ENCODE measurements around the gene ELOVL4. TPM values are rescaled to one million over a fixed set of nuclear protein-coding genes. Genes with fewer than 3 reads are reported as not detected.

ELOVL4 gene
- total RNA-seq, 1 experiment from 2014 or later = 0.10 TPM

DNA sequence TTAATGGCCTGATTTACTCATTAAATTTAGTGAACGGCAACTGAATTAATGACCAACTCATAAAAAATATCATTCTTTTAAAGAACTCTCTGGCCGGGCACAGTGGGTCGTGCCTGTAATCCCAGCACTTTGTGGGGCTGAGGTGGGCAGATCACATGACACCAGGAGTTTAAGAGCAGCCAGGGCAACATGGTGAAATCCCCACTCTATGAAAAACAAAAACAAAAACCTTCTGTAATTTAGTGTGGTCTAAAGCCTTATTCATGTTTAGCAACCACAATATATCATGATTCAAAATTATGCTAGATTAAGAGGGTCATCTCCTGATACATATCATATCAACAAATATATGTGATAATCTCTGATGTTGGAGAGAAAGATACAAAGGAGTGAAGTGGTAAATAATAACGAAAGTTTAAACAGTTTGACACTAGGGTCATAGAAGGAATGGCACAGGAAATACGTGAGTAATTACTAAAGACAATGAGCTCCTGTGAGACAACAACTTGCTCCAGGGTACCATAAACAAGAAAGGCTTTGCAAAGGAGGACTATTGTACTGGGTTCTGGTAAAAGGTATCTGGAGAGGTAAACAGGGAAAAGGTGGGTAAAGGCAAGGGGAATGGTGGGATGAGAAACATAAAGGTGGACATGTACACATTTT, 5.7 kb downstream of the ELOVL4 start:
- Histone ChIP-seq H3K9me3 (no peaks in the 10 kb centered on the region), H3K36me3 (no peaks in the 10 kb centered on the region), H3K4me3 (no peak overlapping the region), H3K27me3 (peaks cover 5% of the 10 kb centered on the region)
- no peak for DNase-seq

DNA sequence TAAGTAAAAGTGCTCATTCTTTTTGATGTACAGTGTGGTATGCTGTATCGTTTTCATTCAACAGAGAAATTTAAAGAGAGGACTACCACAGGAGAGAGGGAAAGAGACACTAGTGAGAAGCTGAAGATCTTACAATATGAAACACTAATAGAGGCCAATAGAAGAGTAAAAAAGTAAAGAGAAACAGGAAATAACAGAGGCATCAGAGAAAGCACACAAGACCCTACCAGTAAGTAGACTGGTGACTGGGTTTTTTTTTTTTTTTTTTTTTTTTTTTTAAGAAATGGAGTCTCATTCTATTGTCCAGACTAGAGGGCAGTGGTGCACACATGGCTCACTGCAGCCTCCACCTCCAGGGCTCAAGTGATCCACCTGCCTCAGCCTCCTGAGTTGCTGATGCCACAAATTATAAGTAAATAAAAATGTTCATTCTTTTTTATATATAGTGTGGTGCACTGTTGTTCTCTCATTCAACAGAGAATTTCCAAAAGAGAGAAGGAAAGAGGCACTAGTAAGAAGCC, 18.8 kb downstream of the ELOVL4 start:
- no peak for DNase-seq
- Histone ChIP-seq H3K27me3 (peaks cover 6% of the 10 kb centered on the region), H3K4me3 (no peak overlapping the region), H3K36me3 (no peaks in the 10 kb centered on the region), H3K9me3 (no peaks in the 10 kb centered on the region)

DNA sequence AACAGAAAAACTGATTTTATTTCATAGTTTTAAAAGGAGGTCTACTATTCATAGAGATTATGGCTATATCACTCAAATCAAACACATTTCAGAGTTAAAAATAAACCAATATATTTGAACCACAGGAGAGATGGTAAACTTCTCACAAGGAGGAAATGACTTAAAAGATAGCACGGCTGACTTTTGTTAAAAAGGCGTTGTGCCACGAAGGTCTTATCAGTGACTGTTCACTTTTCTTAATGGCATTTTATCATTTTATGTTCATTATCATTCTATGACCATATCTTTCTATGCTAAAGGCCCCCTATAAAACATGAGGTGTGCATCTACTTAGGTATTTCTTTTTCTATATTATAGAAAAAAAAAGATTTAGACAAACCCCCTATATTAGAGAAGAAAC, 19.6 kb downstream of the ELOVL4 start:
- peaks cover 6% of the 10 kb centered on the region for H3K27me3 ChIP-seq
- no peak for DNase-seq
- no peaks in the 10 kb centered on the region for H3K9me3 ChIP-seq
- H3K4me3 ChIP-seq = no peak overlapping the region
- H3K36me3 ChIP-seq = no peaks in the 10 kb centered on the region

DNA sequence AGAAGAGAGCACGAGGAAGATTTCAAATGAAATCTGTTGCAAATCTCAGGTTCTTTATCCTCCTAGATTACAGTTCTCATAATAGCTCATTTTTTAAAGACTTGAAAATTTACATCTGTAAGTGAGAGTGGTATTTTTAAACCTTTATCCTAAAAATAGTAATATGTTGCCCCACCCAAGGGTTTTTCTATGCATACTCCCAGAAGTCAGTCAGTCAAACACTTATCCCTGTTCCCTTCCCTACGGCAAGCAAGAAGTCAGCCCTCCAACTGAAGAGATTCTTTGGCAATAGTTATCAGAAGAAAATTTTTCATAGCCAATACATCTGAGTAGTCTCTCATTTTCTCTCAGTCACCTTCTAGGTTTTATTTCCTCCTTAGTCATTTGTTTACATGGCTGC, 24.1 kb downstream of the ELOVL4 start:
- Histone ChIP-seq H3K36me3 (no peaks in the 10 kb centered on the region), H3K9me3 (no peaks in the 10 kb centered on the region), H3K4me3 (no peak overlapping the region), H3K27me3 (no peaks in the 10 kb centered on the region)
- DNase-seq = no peak

DNA sequence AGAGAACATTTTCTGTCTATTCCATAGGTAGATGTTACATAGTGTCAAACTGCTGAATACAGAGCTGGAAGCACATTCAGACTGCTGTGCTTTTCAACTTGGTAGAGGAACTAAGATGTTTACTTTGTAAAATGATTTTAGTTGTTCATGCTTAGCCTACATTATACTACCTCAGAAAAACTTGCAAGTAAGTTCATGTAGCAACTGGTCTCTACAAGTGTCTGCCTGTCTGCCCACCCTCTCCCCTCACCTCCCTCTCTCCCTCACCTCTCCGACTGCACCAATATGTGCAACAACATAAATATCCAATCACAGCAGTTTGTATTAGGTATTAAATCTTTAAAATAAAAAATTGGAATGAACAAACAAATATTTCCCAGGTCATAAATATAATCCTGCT, 25.3 kb downstream of the ELOVL4 start:
- H3K27me3 ChIP-seq = no peaks in the 10 kb centered on the region
- DNase-seq = no peak
- H3K9me3 ChIP-seq = no peaks in the 10 kb centered on the region
- no peak overlapping the region for H3K4me3 ChIP-seq
- H3K36me3 ChIP-seq = no peaks in the 10 kb centered on the region

DNA sequence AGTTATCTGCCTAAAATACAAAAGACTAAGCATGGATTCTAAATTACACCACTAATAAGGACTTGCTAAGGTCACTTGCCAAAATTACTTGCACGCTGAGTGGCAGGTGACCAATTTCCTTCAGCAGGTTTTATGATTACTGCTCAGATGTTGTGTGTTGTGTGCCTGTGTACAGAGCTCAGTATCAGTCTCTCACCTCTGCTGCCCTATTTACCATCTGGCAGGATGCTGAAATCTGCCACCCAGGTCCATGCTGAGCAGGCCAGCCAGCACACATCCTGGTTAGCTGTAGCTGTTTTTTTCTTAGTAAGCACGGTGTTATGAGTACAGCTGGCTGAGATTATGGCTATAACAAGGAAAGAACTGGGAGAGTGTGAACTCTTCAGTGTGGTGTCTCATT, 34.0 kb downstream of the ELOVL4 start:
- Histone ChIP-seq H3K27me3 (peaks cover 7% of the 10 kb centered on the region), H3K4me3 (no peak overlapping the region), H3K9me3 (no peaks in the 10 kb centered on the region), H3K36me3 (no peaks in the 10 kb centered on the region)
- no peak for DNase-seq

DNA sequence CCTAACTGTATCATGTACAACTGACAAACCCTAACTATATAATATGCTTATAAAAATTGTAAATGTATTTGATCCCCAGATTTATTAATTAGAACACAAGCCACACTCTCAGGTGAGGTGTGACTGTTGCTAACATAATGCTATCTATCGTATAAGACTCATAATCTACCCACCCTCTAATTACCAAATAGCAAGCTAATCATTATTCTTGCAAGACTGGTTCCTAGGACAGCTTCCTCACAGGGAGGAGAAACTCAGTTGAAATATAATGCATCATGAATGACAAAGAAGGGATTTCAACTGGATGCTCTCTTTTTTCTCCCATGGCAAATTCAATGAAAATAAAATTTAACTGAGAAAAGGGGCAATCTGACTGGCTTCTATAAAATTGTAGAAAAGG, 35.4 kb downstream of the ELOVL4 start:
- no peaks in the 10 kb centered on the region for H3K9me3 ChIP-seq
- H3K4me3 ChIP-seq = no peak overlapping the region
- H3K27me3 ChIP-seq = peaks cover 7% of the 10 kb centered on the region
- no peaks in the 10 kb centered on the region for H3K36me3 ChIP-seq
- DNase-seq = no peak

DNA sequence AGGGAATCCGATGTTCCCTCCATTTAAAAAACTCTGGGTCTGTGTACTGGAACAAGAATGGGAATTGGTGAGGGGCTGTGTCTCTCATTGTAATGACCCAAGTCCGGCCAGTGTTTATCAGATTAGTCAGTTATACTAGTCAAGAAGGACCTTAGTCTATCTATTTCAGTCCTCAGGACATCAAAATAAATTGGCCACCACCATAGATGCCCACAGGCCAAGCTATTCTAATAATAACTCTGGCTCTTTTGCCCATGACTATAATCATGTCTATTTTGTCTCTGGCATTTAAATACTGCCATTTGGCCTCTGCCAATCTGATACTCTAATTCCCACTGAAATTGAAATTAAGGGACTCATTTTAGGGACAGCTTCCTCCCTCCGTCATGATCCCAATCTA, 37.8 kb downstream of the ELOVL4 start:
- no peak for DNase-seq
- Histone ChIP-seq H3K36me3 (no peaks in the 10 kb centered on the region), H3K27me3 (peaks cover 2% of the 10 kb centered on the region), H3K9me3 (no peaks in the 10 kb centered on the region), H3K4me3 (no peak overlapping the region)

DNA sequence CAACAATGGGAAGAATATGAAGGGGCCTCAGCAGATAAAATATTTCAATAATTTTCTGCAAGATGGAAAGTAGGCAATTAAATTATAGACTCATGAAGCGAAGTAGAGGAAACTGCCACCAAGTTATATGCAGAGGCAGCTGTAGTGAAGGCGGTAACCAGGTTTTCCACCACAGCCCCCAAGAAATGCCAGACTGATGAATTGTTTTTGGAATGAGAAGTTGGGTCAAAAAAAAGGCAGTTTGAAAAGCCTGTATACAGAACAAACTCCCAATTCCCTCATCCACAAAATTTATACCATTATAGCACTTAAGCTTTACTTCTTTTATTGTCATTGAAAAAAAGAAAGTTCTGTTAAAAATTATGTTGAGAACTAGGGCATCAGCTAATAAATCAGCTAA, 45.3 kb downstream of the ELOVL4 start:
- Histone ChIP-seq H3K27me3 (no peaks in the 10 kb centered on the region; the same call in 1 of the 2 replicates), H3K9me3 (no peaks in the 10 kb centered on the region), H3K4me3 (no peak overlapping the region), H3K36me3 (no peaks in the 10 kb centered on the region)
- no peak for DNase-seq

DNA sequence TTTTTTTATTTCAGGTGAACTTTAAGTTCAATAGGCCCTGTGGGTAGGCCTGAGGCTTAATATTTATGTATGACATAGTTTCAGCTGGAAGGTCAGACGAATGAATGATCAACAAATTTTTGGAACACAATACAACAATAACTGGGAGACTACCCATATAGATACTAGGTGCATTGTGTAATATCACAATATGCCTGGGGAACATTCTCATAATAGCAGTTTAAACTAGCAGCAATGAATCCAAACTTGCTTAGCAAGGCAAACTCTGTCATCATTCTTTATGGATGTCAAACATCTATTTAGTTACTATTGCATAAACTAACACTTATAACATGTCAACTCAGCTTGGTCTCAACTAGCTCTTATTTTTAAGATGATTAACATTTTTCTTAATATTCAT, 49.3 kb downstream of the ELOVL4 start:
- no peak for DNase-seq

DNA sequence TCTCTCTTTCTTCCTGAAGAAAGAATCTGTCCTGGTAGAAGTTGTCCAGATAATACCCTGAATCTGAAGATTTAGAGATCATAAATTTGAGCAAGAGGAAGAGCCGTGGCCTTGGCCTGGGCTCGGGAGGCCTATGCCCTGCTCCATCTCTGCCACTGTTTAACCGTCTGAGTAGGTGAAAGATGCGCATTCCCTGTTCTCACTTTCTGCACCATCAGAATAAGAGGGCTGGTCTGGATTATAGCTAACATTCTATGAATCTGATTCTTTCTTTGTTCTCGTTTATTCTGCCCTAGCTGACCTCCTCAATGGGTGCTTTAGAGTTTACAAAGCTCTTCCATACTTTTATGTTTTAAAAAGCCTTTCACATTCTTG, 51.3 kb downstream of the ELOVL4 start:
- DNase-seq = no peak
- no peaks in the 10 kb centered on the region for H3K27me3 ChIP-seq
- no peak overlapping the region for H3K4me3 ChIP-seq
- no peaks in the 10 kb centered on the region for H3K9me3 ChIP-seq
- no peaks in the 10 kb centered on the region for H3K36me3 ChIP-seq

More for the DNA sequence above, 49.3 kb downstream of the ELOVL4 start:
- no peak overlapping the region for H3K4me3 ChIP-seq
- no peaks in the 10 kb centered on the region for H3K9me3 ChIP-seq
- no peaks in the 10 kb centered on the region for H3K27me3 ChIP-seq
- H3K36me3 ChIP-seq = no peaks in the 10 kb centered on the region

DNA sequence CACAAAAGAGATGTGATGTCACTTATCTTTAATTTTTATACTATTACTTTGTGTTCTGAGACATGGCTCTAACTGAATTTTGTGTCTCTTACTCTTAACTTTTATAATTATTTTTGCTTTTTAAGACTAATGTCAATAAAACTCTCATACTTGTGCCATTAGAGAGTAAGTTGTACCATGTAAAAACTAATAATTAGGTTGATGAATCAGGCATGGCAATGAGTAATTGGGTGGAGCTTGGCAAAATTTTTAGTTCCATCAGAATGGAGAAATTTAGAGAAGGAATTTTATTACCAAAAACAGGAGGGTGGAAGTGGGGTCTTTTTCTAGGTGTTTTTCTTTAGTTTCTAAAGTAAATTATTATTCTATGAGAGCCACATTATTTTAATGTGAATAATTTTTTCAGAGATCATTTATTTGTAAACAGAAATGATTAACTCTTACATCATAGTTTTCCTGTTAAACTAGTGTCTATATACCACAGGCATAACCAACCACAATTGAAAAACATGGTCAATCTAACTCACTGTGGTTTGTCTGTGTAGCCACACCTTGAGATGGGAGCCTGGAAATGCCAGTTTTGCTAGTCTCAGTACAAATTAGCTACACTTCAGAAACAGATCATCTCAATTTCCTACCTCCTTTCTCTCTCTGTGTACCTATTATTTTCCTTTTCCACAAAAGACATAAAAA, 51.8 kb downstream of the ELOVL4 start:
- Histone ChIP-seq H3K27me3 (no peaks in the 10 kb centered on the region), H3K36me3 (no peaks in the 10 kb centered on the region)
- DNase-seq = no peak

DNA sequence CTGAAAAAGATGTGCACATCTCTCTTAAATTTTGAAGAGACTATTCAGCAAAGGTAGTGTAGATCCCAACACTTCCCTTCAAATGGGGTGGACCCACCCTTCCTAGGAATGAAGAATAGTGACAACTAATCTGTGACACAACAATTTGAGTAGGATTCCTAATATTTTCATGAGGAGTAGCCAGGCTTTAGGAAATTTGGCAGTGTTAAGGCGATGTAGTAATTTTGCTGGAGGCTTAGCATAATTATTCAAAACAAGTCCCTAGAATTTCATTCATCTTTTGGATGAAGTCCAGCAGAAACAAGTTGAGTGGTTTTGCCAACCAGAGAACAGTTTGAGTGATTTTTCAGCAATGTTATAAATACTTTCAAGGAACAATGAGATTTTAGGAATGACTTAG, 52.4 kb downstream of the ELOVL4 start:
- DNase-seq = no peak
- H3K27me3 ChIP-seq = no peaks in the 10 kb centered on the region
- no peak overlapping the region for H3K4me3 ChIP-seq
- H3K9me3 ChIP-seq = no peaks in the 10 kb centered on the region
- no peaks in the 10 kb centered on the region for H3K36me3 ChIP-seq

More for the DNA sequence above, 51.8 kb downstream of the ELOVL4 start:
- Histone ChIP-seq H3K4me3 (no peak overlapping the region), H3K9me3 (no peaks in the 10 kb centered on the region)

DNA sequence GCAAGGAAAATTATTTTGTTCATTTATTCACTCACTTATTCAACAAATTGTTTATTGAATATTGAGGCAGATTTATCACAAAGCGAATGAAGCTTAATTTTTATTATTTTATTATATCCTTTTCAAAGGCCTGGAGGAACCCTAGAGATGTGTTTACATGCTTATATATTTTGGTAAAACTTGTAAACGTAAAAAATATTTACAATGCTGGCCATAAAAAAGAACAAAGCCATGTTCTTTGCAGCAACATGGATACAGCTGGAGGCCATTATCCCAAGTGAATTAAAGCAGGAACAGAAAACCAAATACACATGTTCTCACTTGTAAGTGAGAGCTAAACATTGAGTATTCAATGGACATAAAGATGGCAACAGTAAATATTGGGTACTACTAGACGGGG, 58.8 kb downstream of the ELOVL4 start:
- DNase-seq = no peak

DNA sequence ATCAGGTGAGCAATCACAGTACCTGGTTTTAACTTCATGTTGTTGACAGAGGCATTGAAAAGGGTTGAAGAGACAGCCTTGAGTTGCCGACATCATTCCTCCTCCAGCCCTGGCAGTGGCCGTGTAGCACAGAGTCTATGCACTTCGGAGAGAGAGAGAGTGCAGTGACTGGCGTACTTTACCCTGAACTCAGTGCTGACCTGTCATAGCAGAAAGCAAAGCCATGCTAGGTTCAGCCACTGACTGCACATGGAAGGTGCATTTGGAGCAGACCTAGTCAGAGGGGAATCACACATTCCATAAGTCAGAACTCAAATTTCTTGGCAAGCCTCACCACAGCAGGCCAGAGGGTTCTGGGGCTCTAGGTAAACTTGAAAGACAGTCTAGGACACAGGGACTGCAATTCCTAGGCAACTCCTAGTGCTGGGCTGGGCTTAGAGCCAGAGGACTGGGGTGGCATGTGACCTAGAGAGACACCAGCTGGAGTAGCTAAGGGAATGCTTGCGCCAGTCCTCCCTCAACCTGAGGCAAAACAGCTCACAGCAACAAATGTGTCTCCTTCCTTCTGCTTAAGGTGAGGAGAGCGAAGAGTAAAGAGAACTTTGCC, 69.1 kb downstream of the ELOVL4 start:
- Histone ChIP-seq H3K36me3 (no peaks in the 10 kb centered on the region), H3K27me3 (0 out of 2 replicates have a peak, but pooled peaks cover 3% of the 10 kb centered on the region), H3K4me3 (no peak overlapping the region), H3K9me3 (0 out of 2 replicates have a peak, but pooled peaks cover 4% of the 10 kb centered on the region)
- no peak for DNase-seq

More for the DNA sequence above, 58.8 kb downstream of the ELOVL4 start:
- no peaks in the 10 kb centered on the region for H3K27me3 ChIP-seq
- no peak overlapping the region for H3K4me3 ChIP-seq
- no peaks in the 10 kb centered on the region for H3K9me3 ChIP-seq
- no peaks in the 10 kb centered on the region for H3K36me3 ChIP-seq

DNA sequence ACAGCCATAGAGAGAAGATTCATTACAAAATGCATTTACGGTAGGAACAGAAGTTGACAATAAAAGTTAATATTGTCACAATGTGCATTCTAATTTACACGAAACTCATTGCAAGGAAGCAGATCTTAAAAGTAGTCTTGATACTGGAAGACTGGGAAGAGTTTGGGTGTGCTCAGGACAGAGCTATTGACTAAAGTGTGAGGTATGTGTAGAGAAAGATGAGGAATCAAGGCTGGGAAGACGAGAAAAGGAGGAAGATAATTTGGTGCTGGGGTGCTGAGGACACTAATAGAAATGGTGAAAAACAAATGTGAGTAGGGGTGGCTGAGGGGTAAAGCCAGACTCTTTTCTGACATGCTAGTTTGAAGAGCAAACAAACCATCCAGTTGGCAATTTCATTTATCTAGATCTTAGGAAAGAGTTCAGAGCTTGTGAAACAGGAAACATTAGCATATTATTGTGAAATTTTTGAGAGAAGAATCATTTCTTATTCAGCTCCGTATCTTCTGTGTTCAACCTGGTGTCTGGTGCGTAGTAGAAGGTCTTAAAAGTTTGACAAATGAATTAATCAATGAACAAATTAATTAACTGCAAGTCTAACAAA, 72.7 kb downstream of the ELOVL4 start:
- H3K4me3 ChIP-seq = no peak overlapping the region
- 0 out of 2 replicates have a peak, but pooled peaks cover 3% of the 10 kb centered on the region for H3K27me3 ChIP-seq
- H3K9me3 ChIP-seq = no peaks in the 10 kb centered on the region
- no peak for DNase-seq
- no peaks in the 10 kb centered on the region for H3K36me3 ChIP-seq

DNA sequence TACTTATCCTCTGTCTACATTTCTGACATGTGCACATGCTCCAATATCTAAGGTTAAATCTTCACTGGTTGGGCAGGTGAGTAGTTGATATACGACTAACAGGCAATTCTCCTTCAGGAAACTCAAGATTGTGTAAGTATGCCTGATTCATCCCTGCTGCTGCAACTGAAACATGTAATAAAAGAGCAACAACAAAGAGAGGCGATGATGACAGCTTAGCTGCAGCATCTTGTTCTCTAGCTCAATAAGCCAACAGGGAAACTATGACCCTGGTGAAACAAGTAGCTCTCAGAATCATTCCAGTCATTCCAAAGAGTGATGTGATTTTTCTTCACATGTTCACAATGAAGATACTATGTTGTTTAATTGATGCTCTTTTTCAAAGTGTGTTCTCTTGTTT, 74.4 kb downstream of the ELOVL4 start:
- H3K27me3 ChIP-seq = 0 out of 2 replicates have a peak, but pooled peaks cover 3% of the 10 kb centered on the region
- no peaks in the 10 kb centered on the region for H3K9me3 ChIP-seq
- DNase-seq = no peak
- H3K36me3 ChIP-seq = no peaks in the 10 kb centered on the region
- H3K4me3 ChIP-seq = no peak overlapping the region

Data from MG63 (cell line).